ENCODE data around the gene USP17L13. TPM values are rescaled to one million over a fixed set of nuclear protein-coding genes. Genes with fewer than 3 reads are reported as not detected.
"Not testable (repeated sequence)": the region's sequence is repeated elsewhere in the genome, so short reads cannot be mapped to it uniquely, and the experiment has no call there.

USP17L13 gene
- total RNA-seq (2013) = not detected
- polyA plus RNA-seq (not detected), polyA minus RNA-seq (not detected in 2 replicates), total RNA-seq (0 reads per million in 11 experiments)

DNA sequence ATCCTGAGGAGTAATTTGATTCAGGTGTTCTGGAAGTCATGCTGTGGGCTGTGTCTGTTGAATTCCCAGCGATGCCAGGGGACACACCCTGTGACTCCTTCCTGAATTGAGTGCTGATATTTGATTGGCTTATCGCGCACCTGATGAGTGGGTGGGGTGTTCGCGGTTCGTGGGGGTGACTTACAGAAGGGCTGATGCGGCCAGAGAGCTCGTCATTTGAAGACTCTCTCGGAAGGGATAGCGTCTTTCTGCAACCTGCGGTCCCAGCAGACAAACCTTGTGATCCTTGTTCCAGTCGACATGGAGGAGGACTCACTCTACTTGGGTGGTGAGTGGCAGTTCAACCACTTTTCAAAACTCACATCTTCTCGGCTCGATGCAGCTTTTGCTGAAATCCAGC lies at the start of gene USP17L13:
USP17L13 (plus strand) TSS at position 301 of the 400 bp plus-strand sequence; CDS start at position 301, 0 bp downstream.
- H3K4me1 Mint-ChIP-seq = not testable (repeated sequence)

DNA sequence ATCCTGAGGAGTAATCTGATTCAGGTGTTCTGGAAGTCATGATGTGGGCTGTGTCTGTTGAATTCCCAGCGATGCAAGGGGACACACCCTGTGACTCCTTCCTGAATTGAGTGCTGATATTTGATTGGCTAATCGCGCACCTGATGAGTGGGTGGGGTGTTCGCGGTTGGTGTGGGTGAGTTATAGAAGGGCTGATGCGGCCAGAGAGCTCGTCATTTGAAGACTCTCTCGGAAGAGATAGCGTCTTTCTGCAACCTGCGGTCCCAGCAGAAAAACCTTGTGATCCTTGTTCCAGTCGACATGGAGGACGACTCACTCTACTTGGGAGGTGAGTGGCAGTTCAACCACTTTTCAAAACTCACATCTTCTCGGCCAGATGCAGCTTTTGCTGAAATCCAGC lies 14.3 kb upstream of the USP17L13 start, which contains the start of gene USP17L10:
USP17L10 (plus strand) TSS at position 301 of the 400 bp plus-strand sequence; CDS start at position 301, 0 bp downstream.
- H3K36me3 ChIP-seq (replicated peaks in 1 of 2; ENCODE audit: control insufficient read depth in 1 of 2, insufficient read depth in 2 of 2, low read length in 2 of 2); intact Hi-C loops (cut with micrococcal nuclease); H3K4me1 ChIP-seq (ENCODE audit: control insufficient read depth in 1 of 2, insufficient read depth in 2 of 2, low read length in 2 of 2); H3K4me2 ChIP-seq (replicated peaks; ENCODE audit: extremely low read depth, low read length, poor library complexity, severe bottlenecking); H3K4me3 Mint-ChIP-seq; H3K9me3 ChIP-seq (replicated peaks in 1 of 2; ENCODE audit: control insufficient read depth in 1 of 2, insufficient read depth in 1 of 2, low read length in 2 of 2); H3K27me3 Mint-ChIP-seq (ENCODE audit: low read depth in 3 of 3); H3K4me3 ChIP-seq (replicated peaks in 1 of 3; ENCODE audit: low read depth in 2 of 3, low read length in 3 of 3); H2AFZ ChIP-seq (ENCODE audit: insufficient read depth, low read depth, low read length, poor library complexity, severe bottlenecking); H3K36me3 Mint-ChIP-seq; H4K20me1 ChIP-seq (ENCODE audit: insufficient read depth, low read length); H3K9me3 Mint-ChIP-seq; H3K27ac ChIP-seq (ENCODE audit: low read depth in 1 of 2, low read length in 2 of 2); H3K79me2 ChIP-seq (ENCODE audit: insufficient read depth, low read length); H3K9ac ChIP-seq (ENCODE audit: insufficient read depth, low read length, poor library complexity, severe bottlenecking); H3K27ac Mint-ChIP-seq; DNase-seq; H3K4me1 Mint-ChIP-seq; H3K27me3 ChIP-seq (ENCODE audit: control insufficient read depth in 2 of 2, insufficient read depth in 2 of 2, low read length in 2 of 2): not testable (repeated sequence)
- 91% methylated on average over 4 of the region's 13 CpGs for WGBS (ENCODE audit: insufficient coverage)

More for the DNA sequence above, at the start of gene USP17L13:
- H3K4me3 Mint-ChIP-seq; H3K36me3 ChIP-seq (replicated peaks in 1 of 2; ENCODE audit: control insufficient read depth in 1 of 2, insufficient read depth in 2 of 2, low read length in 2 of 2); H3K27ac Mint-ChIP-seq; DNase-seq; H2AFZ ChIP-seq (ENCODE audit: insufficient read depth, low read depth, low read length, poor library complexity, severe bottlenecking); H3K27me3 ChIP-seq (ENCODE audit: control insufficient read depth in 2 of 2, insufficient read depth in 2 of 2, low read length in 2 of 2); H3K9me3 Mint-ChIP-seq; H3K9ac ChIP-seq (ENCODE audit: insufficient read depth, low read length, poor library complexity, severe bottlenecking); intact Hi-C loops (cut with micrococcal nuclease); H3K4me2 ChIP-seq (replicated peaks; ENCODE audit: extremely low read depth, low read length, poor library complexity, severe bottlenecking); H3K4me3 ChIP-seq (replicated peaks in 1 of 3; ENCODE audit: low read depth in 2 of 3, low read length in 3 of 3); H3K9me3 ChIP-seq (replicated peaks in 1 of 2; ENCODE audit: control insufficient read depth in 1 of 2, insufficient read depth in 1 of 2, low read length in 2 of 2); H3K4me1 ChIP-seq (ENCODE audit: control insufficient read depth in 1 of 2, insufficient read depth in 2 of 2, low read length in 2 of 2); H4K20me1 ChIP-seq (ENCODE audit: insufficient read depth, low read length); H3K27me3 Mint-ChIP-seq (ENCODE audit: low read depth in 3 of 3); H3K79me2 ChIP-seq (ENCODE audit: insufficient read depth, low read length); H3K27ac ChIP-seq (ENCODE audit: low read depth in 1 of 2, low read length in 2 of 2); H3K36me3 Mint-ChIP-seq: not testable (repeated sequence)
- no CpG with 5 or more reads among the region's 14 CpGs for WGBS (ENCODE audit: insufficient coverage)

GRCh38 chr4:9214701-9215100 lies 10.0 kb upstream of the USP17L13 start:
- H3K4me2 ChIP-seq (replicated peaks; ENCODE audit: extremely low read depth, low read length, poor library complexity, severe bottlenecking); H3K36me3 Mint-ChIP-seq; H3K36me3 ChIP-seq (replicated peaks in 1 of 2; ENCODE audit: control insufficient read depth in 1 of 2, insufficient read depth in 2 of 2, low read length in 2 of 2); intact Hi-C loops (cut with micrococcal nuclease); H3K27ac Mint-ChIP-seq; H4K20me1 ChIP-seq (ENCODE audit: insufficient read depth, low read length); H3K4me3 Mint-ChIP-seq; H3K9ac ChIP-seq (ENCODE audit: insufficient read depth, low read length, poor library complexity, severe bottlenecking); H3K9me3 Mint-ChIP-seq; H3K4me1 Mint-ChIP-seq; DNase-seq; H3K27ac ChIP-seq (ENCODE audit: low read depth in 1 of 2, low read length in 2 of 2); H3K27me3 Mint-ChIP-seq (ENCODE audit: low read depth in 3 of 3); H3K9me3 ChIP-seq (replicated peaks in 1 of 2; ENCODE audit: control insufficient read depth in 1 of 2, insufficient read depth in 1 of 2, low read length in 2 of 2); H3K79me2 ChIP-seq (ENCODE audit: insufficient read depth, low read length); H3K27me3 ChIP-seq (ENCODE audit: control insufficient read depth in 2 of 2, insufficient read depth in 2 of 2, low read length in 2 of 2); H3K4me1 ChIP-seq (ENCODE audit: control insufficient read depth in 1 of 2, insufficient read depth in 2 of 2, low read length in 2 of 2); H2AFZ ChIP-seq (ENCODE audit: insufficient read depth, low read depth, low read length, poor library complexity, severe bottlenecking); H3K4me3 ChIP-seq (replicated peaks in 1 of 3; ENCODE audit: low read depth in 2 of 3, low read length in 3 of 3): not testable (repeated sequence)
- whole genome bisulfite sequencing (ENCODE audit: insufficient coverage) = 93% methylated on average over 5 of the region's 14 CpGs

DNA sequence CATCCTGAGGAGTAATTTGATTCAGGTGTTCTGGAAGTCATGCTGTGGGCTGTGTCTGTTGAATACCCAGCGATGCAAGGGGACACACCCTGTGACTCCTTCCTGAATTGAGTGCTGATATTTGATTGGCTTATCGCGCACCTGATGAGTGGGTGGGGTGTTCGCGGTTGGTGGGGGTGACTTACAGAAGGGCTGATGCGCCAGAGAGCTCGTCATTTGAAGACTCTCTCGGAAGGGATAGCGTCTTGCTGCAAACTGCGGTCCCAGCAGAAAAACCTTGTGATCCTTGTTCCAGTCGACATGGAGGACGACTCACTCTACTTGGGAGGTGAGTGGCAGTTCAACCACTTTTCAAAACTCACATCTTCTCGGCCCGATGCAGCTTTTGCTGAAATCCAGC lies 9.6 kb upstream of the USP17L13 start, which contains the start of gene USP17L11:
USP17L11 (plus strand) TSS at position 301 of the 400 bp plus-strand sequence; CDS start at position 301, 0 bp downstream.
- H3K36me3 Mint-ChIP-seq = not testable (repeated sequence)

More for the DNA sequence above, 9.6 kb upstream of the USP17L13 start, which contains the start of gene USP17L11:
- H3K27me3 Mint-ChIP-seq (ENCODE audit: low read depth in 3 of 3); H3K27ac ChIP-seq (ENCODE audit: low read depth in 1 of 2, low read length in 2 of 2); H3K9me3 ChIP-seq (replicated peaks in 1 of 2; ENCODE audit: control insufficient read depth in 1 of 2, insufficient read depth in 1 of 2, low read length in 2 of 2); H3K27me3 ChIP-seq (ENCODE audit: control insufficient read depth in 2 of 2, insufficient read depth in 2 of 2, low read length in 2 of 2); H3K27ac Mint-ChIP-seq; H3K9me3 Mint-ChIP-seq; H4K20me1 ChIP-seq (ENCODE audit: insufficient read depth, low read length); H3K79me2 ChIP-seq (ENCODE audit: insufficient read depth, low read length); H3K36me3 ChIP-seq (replicated peaks in 1 of 2; ENCODE audit: control insufficient read depth in 1 of 2, insufficient read depth in 2 of 2, low read length in 2 of 2); H3K4me1 ChIP-seq (ENCODE audit: control insufficient read depth in 1 of 2, insufficient read depth in 2 of 2, low read length in 2 of 2); H3K4me3 ChIP-seq (replicated peaks in 1 of 3; ENCODE audit: low read depth in 2 of 3, low read length in 3 of 3); H3K4me3 Mint-ChIP-seq; H3K9ac ChIP-seq (ENCODE audit: insufficient read depth, low read length, poor library complexity, severe bottlenecking); H3K4me2 ChIP-seq (replicated peaks; ENCODE audit: extremely low read depth, low read length, poor library complexity, severe bottlenecking); H2AFZ ChIP-seq (ENCODE audit: insufficient read depth, low read depth, low read length, poor library complexity, severe bottlenecking); DNase-seq; H3K4me1 Mint-ChIP-seq; intact Hi-C loops (cut with micrococcal nuclease): not testable (repeated sequence)
- WGBS (ENCODE audit: insufficient coverage) = no CpG with 5 or more reads among the region's 14 CpGs
